Right lobe of liver (tissue), 6 donors: ENCODE measurements around the gene CDH15. TPM values are rescaled to one million over a fixed set of nuclear protein-coding genes. Genes with fewer than 3 reads are reported as not detected.

Experiments used
- ATAC-seq, 4 donors: fragments of 200-7000 bp; cut with Tn5 transposase; one replicate each; pipeline ENCODE4 v1.9.1; 2020; ENCODE audit warnings: mild to moderate bottlenecking in 4 of 4, moderate library complexity in 4 of 4
- DNase-seq, 3 donors: peaks; one replicate each; pipeline ENCODE4 v3.0.0-alpha.2; 2020
- H3K27ac ChIP-seq, 3 donors: fragments of 200-600 bp; one replicate each; pipeline ENCODE4 v1.8.0; 2022
- H3K27me3 ChIP-seq, 2 donors: fragments of 200-600 bp; one replicate each; pipeline ENCODE4 v1.8.0; 2022
- H3K36me3 ChIP-seq, 4 donors: fragments of 200-600 bp; sonication (generic) in 1 of 4; one replicate each; pipeline versions ENCODE4 v1.5.1 to v1.8.0; 2017 to 2022; ENCODE audit warnings: control low read depth in 1 of 4
- H3K4me1 ChIP-seq, 4 donors: fragments of 200-600 bp; sonication (generic) in 1 of 4; one replicate each; pipeline versions ENCODE4 v1.5.1 to v1.8.0; 2017 to 2022; ENCODE audit warnings: control low read depth in 1 of 4
- H3K4me3 ChIP-seq, 3 donors: fragments of 200-600 bp; one replicate each; pipeline ENCODE4 v1.8.0; 2022
- H3K9me3 ChIP-seq, 4 donors: fragments of 200-600 bp; sonication (generic) in 1 of 4; one replicate each; pipeline versions ENCODE4 v1.5.1 to v1.8.0; 2017 to 2022; ENCODE audit warnings: control low read depth in 1 of 4
- CTCF ChIP-seq, 4 donors: fragments of 200-600 bp in 3 of 4; fragments of 450-650 bp in 1 of 4; IDR thresholded peaks; one replicate each; pipeline versions ENCODE4 v1.5.1 to v1.8.0; 2016 to 2022; ENCODE audit warnings: antibody characterized with exemption in 4 of 4, mild to moderate bottlenecking in 2 of 4
- POLR2A ChIP-seq: fragments of 450-650 bp; IDR thresholded peaks from one replicate; pipeline ENCODE4 v1.6.1; 2017; ENCODE audit warnings: antibody characterized with exemption, mild to moderate bottlenecking
- WGBS: methylation state at CpG from one replicate; pipeline ENCODE4 v1.1.6; 2018; ENCODE audit warnings: low coverage, low lambda C conversion rate; ENCODE audit not compliant: insufficient coverage; ENCODE audit errors: missing lambda C conversion rate; 5-methylcytosine and 5-hydroxymethylcytosine counted together
- intact Hi-C, 2 donors: fragments of 100-400 bp; cut with DNase I; formaldehyde crosslinking; loops; one replicate each; pipeline versions ENCODE4 v1.11.2 to v1.14.1; 2022
- total RNA-seq, 6 experiments: library from RNA; depleted of rRNA in 2 of 6; stranded (reverse); fragments of >200 nt in 2 of 6; fragmentation: NEBNext Ultra II Directional in 3 of 6; extraction: Animal tissue kit (Norgen Biotek cat#: 25700) in 3 of 6; gene quantifications; one replicate each; pipeline versions ENCODE4 v1.1.0 to v1.2.4, GENCODE V29; 2016 to 2023
- donor health status: DM: no; HTN: yes; CAD: no.
- donor health status: DM: no; HTN: no; CAD: no.
- donor health status: DM: no; HTN: no; CAD: no.
- donor health status: DM: no; HTN: yes; CAD: no.
- donor health status: DM: no; HTN: yes; CAD: no.

The CDH15 gene
- total RNA-seq, 6 experiments from 2014 or later: 0.12 to 3.3 (median 0.15) TPM; not detected in 1

DNA sequence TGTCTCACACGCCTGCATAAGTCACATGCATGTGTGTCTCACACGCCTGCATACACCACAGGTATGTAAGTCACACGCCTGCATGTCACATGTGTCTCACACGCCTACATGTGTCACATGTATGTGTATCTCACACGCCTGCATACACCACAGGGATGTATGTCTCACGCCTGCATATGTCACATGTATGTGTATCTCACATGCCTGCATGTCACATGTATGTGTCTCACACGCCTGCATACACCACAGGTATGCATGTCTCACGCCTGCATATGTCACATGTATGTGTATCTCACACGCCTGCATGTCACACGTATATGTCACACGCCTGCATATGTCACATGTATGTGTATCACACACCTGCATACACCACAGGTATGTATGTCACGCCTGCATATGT is 13.8 kb upstream of the CDH15 start:
- ATAC-seq: no peak
- no peak overlapping the region for H3K27ac ChIP-seq
- no peaks in the 10 kb centered on the region for H3K36me3 ChIP-seq
- no peaks in the 10 kb centered on the region for H3K27me3 ChIP-seq
- H3K4me1 ChIP-seq: no peaks in the 10 kb centered on the region
- no peak overlapping the region for H3K4me3 ChIP-seq
- intact Hi-C loops: no loop called here
- H3K9me3 ChIP-seq: no peaks in the 10 kb centered on the region
- TF ChIP-seq POLR2A (no peak), CTCF (IDR thresholded peaks at IDR 0.05) (no peak)
- no peak for DNase-seq
- WGBS: 89% methylated on average over 11 of the region's 12 CpGs

GRCh38 chr16:89159066-89159849 is 12.3 kb upstream of the CDH15 start:
- intact Hi-C loops: no loop called here
- Histone ChIP-seq H3K27me3 (no peaks in the 10 kb centered on the region), H3K4me1 (no peaks in the 10 kb centered on the region), H3K9me3 (no peaks in the 10 kb centered on the region), H3K36me3 (no peaks in the 10 kb centered on the region), H3K4me3 (no peak overlapping the region), H3K27ac (no peak overlapping the region)
- TF ChIP-seq POLR2A (no peak), CTCF (IDR thresholded peaks at IDR 0.05) (no peak)
- ATAC-seq (no peak), DNase-seq (no peak)
- 69% methylated on average over 13 of the region's 48 CpGs for WGBS

DNA sequence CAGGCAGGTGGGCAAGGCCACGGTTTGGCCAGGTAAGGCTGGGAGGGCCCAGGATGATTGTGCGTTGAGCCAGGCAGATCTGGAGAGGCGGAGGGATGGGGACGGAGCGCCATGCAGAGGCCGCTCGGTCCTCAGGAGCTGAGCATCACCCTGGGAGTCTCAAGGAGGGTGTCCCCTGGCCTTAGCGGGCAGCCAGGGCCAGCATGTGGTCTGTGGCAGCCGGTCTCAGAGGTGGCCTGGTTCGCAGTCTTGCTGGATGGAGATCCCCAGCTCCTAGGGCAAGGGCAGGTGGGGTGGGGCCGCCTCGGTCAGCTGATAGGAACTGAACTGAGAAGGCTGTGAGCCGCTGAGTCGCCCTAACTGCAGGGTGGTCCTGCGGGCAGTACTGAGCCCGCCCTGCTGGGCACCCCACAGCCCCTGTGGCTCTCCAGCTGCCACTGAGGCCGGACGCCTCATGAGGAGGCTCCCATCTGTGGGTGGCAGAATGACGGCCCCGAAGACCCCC is 11.6 kb upstream of the CDH15 start:
- Histone ChIP-seq H3K27me3 (no peaks in the 10 kb centered on the region), H3K4me1 (no peaks in the 10 kb centered on the region), H3K4me3 (no peak overlapping the region), H3K36me3 (no peaks in the 10 kb centered on the region), H3K27ac (no peak overlapping the region), H3K9me3 (no peaks in the 10 kb centered on the region)
- ATAC-seq (no peak), DNase-seq (no peak)
- 83% methylated on average over 1 of the region's 20 CpGs for WGBS
- TF ChIP-seq POLR2A (no peak), CTCF (IDR thresholded peaks at IDR 0.05) (no peak)
- intact Hi-C loops: loop anchor here in 1 of 2 donors (10.0 kb wide), 2 partner anchors 145 to 345 kb away; partner anchors contain the start of gene APRT

- Histone ChIP-seq H3K27me3 (no peaks in the 10 kb centered on the region), H3K9me3 (no peaks in the 10 kb centered on the region), H3K4me3 (no peak overlapping the region), H3K27ac (no peak overlapping the region), H3K4me1 (no peaks in the 10 kb centered on the region), H3K36me3 (no peaks in the 10 kb centered on the region)
- TF ChIP-seq POLR2A (no peak), CTCF (IDR thresholded peaks at IDR 0.05) (no peak)
- WGBS: no CpG with 5 or more reads among the region's 29 CpGs
- intact Hi-C loops: loop anchor here in 1 of 2 donors (10.0 kb wide), 2 partner anchors 146 to 346 kb away; partner anchors contain the start of gene APRT
- no peak for ATAC-seq
- DNase-seq: no peak
Measured at GRCh38 chr16:89160977-89161701, 10.4 kb upstream of the CDH15 start.
